ENCODE results near the gene ELMO1. TPM values are rescaled to one million over a fixed set of nuclear protein-coding genes. Genes with fewer than 3 reads are reported as not detected.

Gene ELMO1
- total RNA-seq, 1 experiment from 2014 or later, result not detected

GRCh38 chr7:36961693-36962092, 487.0 kb downstream of the ELMO1 start:
- intact Hi-C loops (cut with micrococcal nuclease; ENCODE audit: unreplicated experiment), result no loop called here
- Histone ChIP-seq H3K27me3 (replicated peaks; ENCODE audit: insufficient read depth, low read depth, low read length, poor library complexity) (no peaks in the 10 kb centered on the region), H3K4me3 (ENCODE audit: low read depth, low read length, poor library complexity, severe bottlenecking) (no peak overlapping the region), H3K36me3 (ENCODE audit: insufficient read depth, low read length, poor library complexity, severe bottlenecking) (no peaks in the 10 kb centered on the region), H3K9me3 (ENCODE audit: low read depth, low read length, poor library complexity, severe bottlenecking) (no peaks in the 10 kb centered on the region), H3K4me1 (ENCODE audit: insufficient read depth, low read length, poor library complexity, severe bottlenecking) (no peaks in the 10 kb centered on the region), H3K27ac (ENCODE audit: low read depth, low read length, poor library complexity, severe bottlenecking) (no peak overlapping the region)
- ChIA-PET POLR2A (ENCODE audit: low non-redundant PET) (no interaction called here), CTCF (no interaction called here)
- TF ChIP-seq CTCF (conservative IDR thresholded peaks at IDR 0.05; ENCODE audit: low read depth, low read length), result no peak
- no peak for TF ChIP-seq EZH2 (IDR thresholded peaks at IDR 0.05; ENCODE audit: borderline replicate concordance, low read depth, low read length, poor library complexity, severe bottlenecking)
- no TSS peak for BruUV-seq (replicated peaks)
- DNase-seq (ENCODE audit: low spot score), result no peak

GRCh38 chr7:36961097-36961496, 487.6 kb downstream of the ELMO1 start:
- no peak overlapping the region for H3K4me3 ChIP-seq (ENCODE audit: low read depth, low read length, poor library complexity, severe bottlenecking)
- H3K27ac ChIP-seq (ENCODE audit: low read depth, low read length, poor library complexity, severe bottlenecking), result no peak overlapping the region
- POLR2A ChIA-PET (ENCODE audit: low non-redundant PET), result no interaction called here
- TF ChIP-seq EZH2 (IDR thresholded peaks at IDR 0.05; ENCODE audit: borderline replicate concordance, low read depth, low read length, poor library complexity, severe bottlenecking) (no peak), CTCF (conservative IDR thresholded peaks at IDR 0.05; ENCODE audit: low read depth, low read length) (no peak)
- H3K4me1 ChIP-seq (ENCODE audit: insufficient read depth, low read length, poor library complexity, severe bottlenecking), result no peaks in the 10 kb centered on the region
- no peaks in the 10 kb centered on the region for H3K9me3 ChIP-seq (ENCODE audit: low read depth, low read length, poor library complexity, severe bottlenecking)
- CTCF ChIA-PET, result no interaction called here
- no peaks in the 10 kb centered on the region for H3K27me3 ChIP-seq (replicated peaks; ENCODE audit: insufficient read depth, low read depth, low read length, poor library complexity)
- no peaks in the 10 kb centered on the region for H3K36me3 ChIP-seq (ENCODE audit: insufficient read depth, low read length, poor library complexity, severe bottlenecking)
- intact Hi-C loops (cut with micrococcal nuclease; ENCODE audit: unreplicated experiment), result no loop called here
- no TSS peak for BruUV-seq (replicated peaks)
- DNase-seq (ENCODE audit: low spot score), result no peak

GRCh38 chr7:36960105-36960504, 488.6 kb downstream of the ELMO1 start:
- BruUV-seq (replicated peaks), result no TSS peak
- Histone ChIP-seq H3K9me3 (ENCODE audit: low read depth, low read length, poor library complexity, severe bottlenecking) (no peaks in the 10 kb centered on the region), H3K4me3 (ENCODE audit: low read depth, low read length, poor library complexity, severe bottlenecking) (no peak overlapping the region), H3K4me1 (ENCODE audit: insufficient read depth, low read length, poor library complexity, severe bottlenecking) (no peaks in the 10 kb centered on the region), H3K27ac (ENCODE audit: low read depth, low read length, poor library complexity, severe bottlenecking) (no peak overlapping the region), H3K36me3 (ENCODE audit: insufficient read depth, low read length, poor library complexity, severe bottlenecking) (no peaks in the 10 kb centered on the region), H3K27me3 (replicated peaks; ENCODE audit: insufficient read depth, low read depth, low read length, poor library complexity) (no peaks in the 10 kb centered on the region)
- POLR2A ChIA-PET (ENCODE audit: low non-redundant PET), result no interaction called here
- intact Hi-C loops (cut with micrococcal nuclease; ENCODE audit: unreplicated experiment), result no loop called here
- DNase-seq (ENCODE audit: low spot score), result no peak
- TF ChIP-seq EZH2 (IDR thresholded peaks at IDR 0.05; ENCODE audit: borderline replicate concordance, low read depth, low read length, poor library complexity, severe bottlenecking), result no peak
- no peak for TF ChIP-seq CTCF (conservative IDR thresholded peaks at IDR 0.05; ENCODE audit: low read depth, low read length)
- CTCF ChIA-PET, result no interaction called here

Data from A673 (cell line).